ENCODE measurements around the gene HEMGN.
"Not testable (repeated sequence)": the region's sequence is repeated elsewhere in the genome, so short reads cannot be mapped to it uniquely, and the experiment has no call there.

Gene HEMGN

GRCh38 chr9:97962575-97962974 lies 24.6 kb upstream of the HEMGN start:
- no peak for TF ChIP-seq CTCF (conservative IDR thresholded peaks at IDR 0.05; ENCODE audit: low read depth, low read length)
- no peak for DNase-seq (ENCODE audit: low read depth)
- H3K4me3 ChIP-seq (ENCODE audit: low read depth, low read length) = no peak overlapping the region

- DNase-seq (ENCODE audit: low read depth) = no peak
- no peak overlapping the region for H3K4me3 ChIP-seq (ENCODE audit: low read depth, low read length)
- TF ChIP-seq CTCF (conservative IDR thresholded peaks at IDR 0.05; ENCODE audit: low read depth, low read length) = no peak
These were observed 24.2 kb upstream of the HEMGN start for GRCh38 chr9:97962136-97962535.

GRCh38 chr9:97961361-97961760 lies 23.4 kb upstream of the HEMGN start:
- H3K4me3 ChIP-seq (ENCODE audit: low read depth, low read length) = no peak overlapping the region
- DNase-seq (ENCODE audit: low read depth) = no peak
- TF ChIP-seq CTCF (conservative IDR thresholded peaks at IDR 0.05; ENCODE audit: low read depth, low read length) = no peak

- DNase-seq (ENCODE audit: low read depth); H3K4me3 ChIP-seq (ENCODE audit: low read depth, low read length): not testable (repeated sequence)
These were observed 22.8 kb upstream of the HEMGN start for GRCh38 chr9:97960678-97961328.

DNA sequence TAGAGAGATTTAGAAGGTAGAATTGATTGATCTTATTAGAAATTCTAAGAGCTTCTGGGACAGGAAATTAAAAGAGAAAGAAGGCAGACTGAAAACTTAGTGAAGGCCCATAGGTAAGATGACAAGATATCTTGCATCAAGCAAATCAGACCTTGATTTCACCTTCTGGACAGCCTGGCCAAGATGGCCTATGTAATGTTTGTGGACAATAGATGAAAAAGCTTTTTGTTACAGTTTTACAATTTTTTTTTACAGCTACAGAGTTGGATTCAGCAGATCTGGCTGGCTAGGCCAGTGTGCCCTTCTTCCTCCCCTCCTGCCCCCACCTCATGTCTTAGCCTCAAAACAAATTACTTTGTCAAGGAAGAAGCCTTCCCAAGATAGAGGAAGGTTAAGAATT lies 21.6 kb upstream of the HEMGN start:
- DNase-seq (ENCODE audit: low read depth) = no peak
- no peak for TF ChIP-seq CTCF (conservative IDR thresholded peaks at IDR 0.05; ENCODE audit: low read depth, low read length)

GRCh38 chr9:97958812-97959511 lies 21.0 kb upstream of the HEMGN start:
- peak; percentile 11 for TF ChIP-seq CTCF (conservative IDR thresholded peaks at IDR 0.05; ENCODE audit: low read depth, low read length)
- DNase-seq (ENCODE audit: low read depth) = peak; percentile 58
- H3K4me3 ChIP-seq (ENCODE audit: low read depth, low read length) = no peak overlapping the region

More for the DNA sequence above, 21.6 kb upstream of the HEMGN start:
- H3K4me3 ChIP-seq (ENCODE audit: low read depth, low read length) = no peak overlapping the region

- H3K4me3 ChIP-seq (ENCODE audit: low read depth, low read length) = no peak overlapping the region
- TF ChIP-seq CTCF (conservative IDR thresholded peaks at IDR 0.05; ENCODE audit: low read depth, low read length) = no peak
- no peak for DNase-seq (ENCODE audit: low read depth)
These were observed 18.4 kb upstream of the HEMGN start for GRCh38 chr9:97956331-97956730.
